ES-I3 (cell line): Measurements from ENCODE around the gene CASK.

ENCODE experiments used
- H3K36me3 ChIP-seq: 2 replicates; pipeline ENCODE4 v1.6.1; 2013; ENCODE audit warnings: mild to moderate bottlenecking, low read length, control low read depth, moderate library complexity; ENCODE audit not compliant: insufficient read depth
- H3K4me1 ChIP-seq: 2 replicates; pipeline ENCODE4 v1.6.1; 2013; ENCODE audit warnings: mild to moderate bottlenecking, control low read depth, low read length; ENCODE audit not compliant: insufficient read depth
- H3K9ac ChIP-seq: 2 replicates; pipeline ENCODE4 v1.6.1; 2013; ENCODE audit warnings: low read depth, mild to moderate bottlenecking, low read length, moderate library complexity
- H3K9me3 ChIP-seq: 2 replicates; pipeline ENCODE4 v1.6.1; 2013; ENCODE audit warnings: mild to moderate bottlenecking, low read length, moderate library complexity; ENCODE audit not compliant: control insufficient read depth, insufficient read depth

The CASK gene

DNA sequence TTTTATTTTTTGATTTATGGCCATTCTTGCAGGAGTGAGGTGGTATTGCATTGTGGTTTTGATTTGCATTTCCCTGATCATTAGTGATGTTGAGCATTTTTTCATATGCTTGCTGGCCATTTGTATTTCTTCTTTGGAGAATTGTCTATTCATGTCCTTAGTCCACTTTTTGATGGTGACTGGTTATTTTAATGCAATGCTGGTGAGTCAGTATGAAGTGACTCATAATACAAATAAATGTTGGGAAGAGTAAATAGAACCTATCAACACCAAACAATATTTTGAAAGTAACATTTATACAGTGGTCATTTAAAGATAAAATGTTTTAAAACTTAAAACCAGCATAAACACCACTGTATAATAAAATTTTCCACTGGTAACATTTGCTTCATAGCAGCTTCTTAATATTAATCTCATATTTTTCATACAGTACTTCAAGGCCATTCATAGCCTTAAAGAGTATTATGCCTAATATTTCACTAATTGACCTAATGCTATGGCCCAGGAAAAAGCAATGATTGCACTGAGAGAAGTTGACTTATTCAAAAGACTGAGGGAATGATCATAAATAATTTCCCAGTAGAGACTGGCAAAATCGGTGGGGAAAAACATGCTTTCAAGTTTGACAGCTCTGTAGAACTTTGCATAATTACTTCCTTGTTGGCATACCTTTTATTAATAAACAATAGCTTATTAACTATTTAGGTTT is 33.9 kb downstream of the CASK start:
- Histone ChIP-seq H3K9me3 (no peaks in the 10 kb centered on the region), H3K4me1 (no peaks in the 10 kb centered on the region), H3K36me3 (no peaks in the 10 kb centered on the region), H3K9ac (no peak overlapping the region)

DNA sequence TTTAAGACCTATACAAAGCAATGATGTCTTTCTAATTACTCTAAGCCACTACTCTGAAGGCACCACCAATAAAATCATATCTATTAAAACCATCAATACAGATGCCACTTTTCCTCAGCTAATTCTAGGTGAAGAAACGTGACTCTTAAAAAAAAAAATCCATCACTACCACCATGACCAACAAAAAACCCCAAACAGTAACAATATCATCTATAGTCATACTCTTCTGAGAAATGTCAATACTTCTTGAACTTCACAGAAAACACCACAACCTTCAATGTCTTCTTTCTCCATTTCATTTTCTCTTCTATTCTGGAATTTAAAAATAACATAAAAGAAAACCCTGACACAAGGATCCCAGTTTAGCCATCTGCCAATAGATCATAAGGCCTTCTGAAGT is 35.7 kb downstream of the CASK start:
- H3K9ac ChIP-seq: no peak overlapping the region
- H3K9me3 ChIP-seq: no peaks in the 10 kb centered on the region
- H3K4me1 ChIP-seq: no peaks in the 10 kb centered on the region

DNA sequence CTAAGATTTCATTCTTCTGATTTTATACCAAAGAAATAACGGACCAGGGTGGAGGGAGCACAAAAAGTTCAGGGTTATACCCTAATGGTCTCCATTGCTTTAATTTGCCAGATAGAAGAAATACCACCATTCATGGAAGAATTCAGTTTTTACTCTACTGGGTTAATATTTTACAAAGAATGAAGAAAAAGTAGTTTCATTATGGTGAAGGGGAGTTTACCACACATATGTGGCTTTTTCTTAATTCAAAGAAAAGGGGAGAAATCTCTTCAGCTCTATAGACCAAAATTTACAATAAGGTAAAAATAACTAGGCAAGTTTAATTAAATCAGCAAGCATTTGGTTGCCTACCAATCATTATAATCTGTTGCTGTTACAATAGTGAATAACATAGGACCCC is 37.6 kb downstream of the CASK start:
- no peaks in the 10 kb centered on the region for H3K36me3 ChIP-seq
- H3K9ac ChIP-seq: no peak overlapping the region

More for the DNA sequence above, 35.7 kb downstream of the CASK start:
- H3K36me3 ChIP-seq: no peaks in the 10 kb centered on the region

DNA sequence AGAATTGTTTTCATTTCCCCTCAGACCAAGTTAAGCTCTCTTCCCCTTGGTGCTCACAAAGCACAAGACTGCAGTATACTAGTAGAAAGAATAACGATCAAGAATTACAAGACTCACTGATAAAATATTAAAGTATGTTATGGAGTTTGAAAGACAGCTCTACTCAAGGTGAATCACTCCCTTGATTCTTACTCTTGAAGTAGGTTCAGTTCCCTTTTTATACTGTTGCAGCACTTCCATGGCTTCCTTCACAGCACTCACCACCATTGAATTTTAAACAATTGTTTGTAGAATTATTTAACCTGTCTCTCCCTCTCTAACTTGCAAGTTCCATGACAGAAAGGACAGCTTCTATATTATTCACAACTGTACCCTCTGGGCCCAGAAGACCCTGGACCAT is 42.2 kb downstream of the CASK start:
- no peaks in the 10 kb centered on the region for H3K4me1 ChIP-seq
- H3K36me3 ChIP-seq: no peaks in the 10 kb centered on the region
- H3K9ac ChIP-seq: no peak overlapping the region
- no peaks in the 10 kb centered on the region for H3K9me3 ChIP-seq

More for the DNA sequence above, 37.6 kb downstream of the CASK start:
- Histone ChIP-seq H3K9me3 (no peaks in the 10 kb centered on the region), H3K4me1 (no peaks in the 10 kb centered on the region)

DNA sequence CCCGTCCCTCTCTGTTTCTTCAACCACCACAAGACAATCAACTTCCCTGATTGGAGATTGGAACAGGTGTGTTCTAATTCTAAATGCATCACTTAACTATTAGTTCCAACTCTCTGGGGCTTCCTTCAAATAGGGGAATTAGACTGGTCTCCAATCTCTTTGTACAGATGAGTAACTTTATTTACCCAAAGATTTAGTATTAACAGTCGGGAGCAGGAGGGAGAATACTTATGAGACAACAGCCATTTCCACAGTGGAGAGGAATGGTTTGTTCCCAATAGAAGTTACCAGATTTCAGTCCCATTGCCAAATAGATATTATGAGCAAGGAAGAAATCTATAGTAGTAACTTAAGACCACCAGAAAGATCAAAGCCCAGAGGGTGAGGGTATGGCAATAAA is 46.2 kb downstream of the CASK start:
- no peaks in the 10 kb centered on the region for H3K9me3 ChIP-seq
- no peaks in the 10 kb centered on the region for H3K4me1 ChIP-seq
- H3K9ac ChIP-seq: no peak overlapping the region
- H3K36me3 ChIP-seq: no peaks in the 10 kb centered on the region

DNA sequence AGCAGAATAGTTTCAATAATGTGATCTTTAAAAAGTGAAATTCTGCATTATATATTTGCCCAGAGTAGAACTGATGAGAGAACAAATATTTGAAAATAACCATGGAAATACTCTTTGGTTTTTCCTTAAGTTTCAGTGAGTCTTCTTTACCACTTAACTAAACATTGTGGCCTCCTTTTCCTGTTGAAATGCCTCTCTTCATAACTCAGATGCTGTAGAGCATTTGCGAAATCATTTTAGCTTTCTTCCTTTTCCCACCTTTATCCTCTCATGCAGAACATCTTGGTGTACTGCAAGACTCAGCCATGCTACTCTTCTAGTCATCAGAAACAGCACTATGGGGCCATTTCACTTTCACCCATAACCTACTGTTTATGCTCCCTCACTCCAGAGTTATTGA is 48.2 kb downstream of the CASK start:
- H3K4me1 ChIP-seq: no peaks in the 10 kb centered on the region
- no peak overlapping the region for H3K9ac ChIP-seq
- H3K36me3 ChIP-seq: no peaks in the 10 kb centered on the region

DNA sequence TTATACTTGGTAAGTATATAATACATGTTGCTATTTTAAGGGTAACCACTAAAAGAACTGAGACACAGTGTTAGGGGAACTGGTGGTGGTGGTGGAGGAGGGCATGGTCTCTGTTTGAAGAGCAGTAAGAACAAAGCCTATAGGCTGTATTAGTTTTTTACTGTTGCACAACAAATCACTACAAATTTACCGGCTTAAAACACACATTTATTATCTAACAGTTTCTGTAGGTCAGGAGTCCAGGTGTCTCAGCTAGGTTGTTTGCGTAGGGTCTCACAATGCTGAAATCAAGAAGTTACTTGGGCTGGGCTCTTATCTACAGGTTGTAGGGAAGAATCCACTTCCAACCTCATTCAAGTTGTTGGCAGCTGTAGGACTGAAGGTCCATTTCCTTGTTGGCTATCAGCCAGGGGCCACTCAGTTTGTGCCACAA is 52.6 kb downstream of the CASK start:
- Histone ChIP-seq H3K9ac (no peak overlapping the region), H3K36me3 (no peaks in the 10 kb centered on the region), H3K9me3 (no peaks in the 10 kb centered on the region), H3K4me1 (no peaks in the 10 kb centered on the region)

More for the DNA sequence above, 48.2 kb downstream of the CASK start:
- H3K9me3 ChIP-seq: no peaks in the 10 kb centered on the region

DNA sequence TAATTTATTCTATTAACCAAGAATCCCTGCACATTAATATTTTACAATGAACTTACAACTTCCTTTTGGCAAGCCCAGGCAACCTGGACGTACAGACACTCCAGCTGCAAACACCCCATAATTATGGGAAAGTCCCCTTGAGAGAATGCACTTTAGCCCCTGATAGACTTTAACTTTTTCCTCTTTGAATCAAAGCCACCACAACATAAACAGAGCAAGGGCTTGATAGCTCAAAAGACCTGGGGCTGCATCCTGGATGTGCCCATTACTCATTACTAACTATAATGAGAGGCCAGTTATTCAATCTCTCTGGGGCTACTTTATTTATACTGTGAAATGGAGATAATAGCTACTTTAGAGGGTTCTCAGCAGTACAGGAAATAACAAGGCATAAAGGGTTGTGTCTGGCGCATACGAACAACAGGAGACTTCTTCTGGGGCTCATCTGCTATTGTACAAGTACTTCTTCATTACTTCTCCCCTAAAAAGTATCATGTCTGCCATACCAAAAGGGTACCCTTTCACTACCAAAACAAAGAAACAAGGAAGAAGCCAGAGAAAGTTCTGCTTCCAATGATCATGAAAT is 54.9 kb downstream of the CASK start:
- Histone ChIP-seq H3K4me1 (no peaks in the 10 kb centered on the region), H3K9me3 (no peaks in the 10 kb centered on the region), H3K9ac (no peak overlapping the region), H3K36me3 (no peaks in the 10 kb centered on the region)

DNA sequence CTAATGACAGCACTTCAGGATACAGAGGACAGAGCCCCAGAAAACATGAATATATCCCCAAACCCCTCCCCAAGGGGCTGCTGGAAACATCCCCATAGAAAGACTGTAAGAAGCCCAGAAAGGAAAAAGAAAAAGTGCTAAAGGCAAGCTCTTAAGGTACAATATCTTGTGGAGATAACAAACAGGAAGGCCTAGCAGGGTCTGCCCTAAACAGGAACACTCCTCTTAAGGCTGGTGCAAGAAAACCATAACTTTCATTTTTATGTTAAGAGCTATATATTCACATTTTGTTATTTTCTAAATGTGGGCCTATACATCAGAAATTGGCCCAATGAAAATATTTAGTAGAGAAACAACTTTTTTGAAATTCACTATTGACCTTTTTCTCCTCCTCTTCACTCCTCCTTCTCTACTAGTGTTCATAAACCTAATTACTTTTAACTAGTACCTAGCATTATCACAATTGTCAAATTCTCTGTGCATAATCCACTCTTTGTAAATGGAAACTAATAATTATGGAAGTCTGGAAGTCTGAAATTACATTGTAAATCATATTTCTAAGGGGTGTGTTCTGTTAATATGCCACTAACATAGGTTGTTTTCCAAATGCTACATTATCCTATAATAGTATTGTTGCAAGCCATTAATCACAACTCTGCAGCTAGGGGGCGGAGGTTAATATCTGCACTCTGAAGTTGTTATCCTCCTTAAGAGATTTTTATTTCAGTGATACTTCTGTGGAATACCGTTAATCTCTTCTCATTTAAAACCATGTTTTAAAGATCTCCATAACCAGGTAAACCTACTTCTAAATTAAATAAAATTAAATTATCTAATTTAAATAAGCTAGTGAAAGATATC is 59.8 kb downstream of the CASK start:
- no peaks in the 10 kb centered on the region for H3K4me1 ChIP-seq
- no peaks in the 10 kb centered on the region for H3K36me3 ChIP-seq
- no peaks in the 10 kb centered on the region for H3K9me3 ChIP-seq
- no peak overlapping the region for H3K9ac ChIP-seq

DNA sequence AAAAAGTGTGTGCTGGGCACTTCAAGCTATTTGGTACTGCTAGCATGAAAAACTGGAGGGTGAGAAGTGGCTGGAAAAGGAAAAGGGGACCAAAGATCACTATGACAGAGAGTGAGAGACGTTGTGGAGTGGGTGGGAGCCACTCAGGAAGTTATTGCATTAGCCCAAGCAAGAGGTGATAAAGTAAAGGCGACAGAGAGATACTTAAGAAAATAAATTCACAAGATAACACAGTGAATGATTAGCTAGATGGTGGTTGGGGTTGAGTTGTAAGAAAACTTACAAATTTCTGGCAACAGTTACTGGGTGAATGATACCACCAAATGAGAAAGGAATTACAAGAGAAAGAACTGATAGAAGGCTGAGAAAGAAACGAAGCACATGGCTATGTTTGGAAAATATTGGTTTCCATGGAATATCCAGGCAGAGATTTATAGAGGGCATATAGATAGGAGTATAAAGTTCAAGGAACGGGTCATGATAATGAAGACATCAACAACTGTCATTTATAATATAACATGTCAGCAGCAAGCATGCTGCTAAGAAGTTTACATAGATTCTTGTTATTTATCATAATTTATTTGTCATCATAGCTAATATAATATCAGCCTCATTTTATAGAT is 60.7 kb downstream of the CASK start:
- H3K36me3 ChIP-seq: no peaks in the 10 kb centered on the region
- H3K4me1 ChIP-seq: peaks cover 8% of the 10 kb centered on the region
- no peak overlapping the region for H3K9ac ChIP-seq
- H3K9me3 ChIP-seq: no peaks in the 10 kb centered on the region

DNA sequence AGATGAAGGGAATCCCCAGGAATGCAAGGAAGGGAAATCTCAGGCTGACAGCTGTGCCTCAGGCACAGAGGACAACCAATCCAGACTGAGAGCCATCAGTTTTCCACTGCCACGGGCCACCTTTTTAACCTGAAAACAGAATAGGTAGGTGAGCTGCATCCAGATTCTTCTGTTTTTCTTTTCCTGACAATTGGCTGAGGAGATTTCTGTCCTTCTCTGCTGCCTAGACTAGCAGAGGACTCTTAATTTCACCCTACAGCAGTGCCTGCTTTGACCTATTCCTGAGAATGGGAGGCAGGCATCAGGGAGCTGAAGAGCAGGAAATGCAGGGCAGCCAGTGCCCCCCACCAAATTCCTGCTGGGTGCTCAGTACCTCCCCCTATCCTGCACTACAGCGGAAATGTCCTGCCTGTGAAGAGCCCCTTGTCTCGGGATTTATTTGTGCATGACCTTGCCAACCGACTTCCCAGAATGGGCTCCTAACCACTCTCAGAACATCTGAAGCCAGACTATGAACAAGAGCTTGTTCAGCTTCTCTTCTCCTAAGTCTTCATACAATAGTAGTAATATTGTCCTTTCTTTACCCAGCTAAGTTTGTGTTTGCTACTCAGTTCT is 65.1 kb downstream of the CASK start:
- H3K9me3 ChIP-seq: no peaks in the 10 kb centered on the region

DNA sequence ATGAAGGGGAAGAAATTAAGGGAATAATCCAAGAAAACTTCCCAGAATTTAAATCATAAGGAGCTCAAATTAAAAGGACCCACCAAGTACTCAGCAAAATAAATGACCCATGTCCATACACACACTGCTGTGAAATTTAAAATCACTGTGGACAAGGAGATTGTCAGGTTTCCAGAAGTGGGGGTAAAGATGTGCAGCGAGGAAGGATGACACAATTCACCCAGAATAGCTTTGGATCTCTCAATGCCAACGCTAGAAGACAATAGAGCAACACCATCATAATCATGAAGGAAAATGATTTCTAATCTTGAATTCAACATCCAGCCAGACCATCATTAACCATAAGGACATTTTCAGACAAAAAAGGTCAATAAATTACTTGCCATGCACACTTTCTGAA is 65.7 kb downstream of the CASK start:
- Histone ChIP-seq H3K9me3 (no peaks in the 10 kb centered on the region), H3K9ac (no peak overlapping the region), H3K36me3 (no peaks in the 10 kb centered on the region), H3K4me1 (peaks cover 8% of the 10 kb centered on the region)

More for the DNA sequence above, 65.1 kb downstream of the CASK start:
- Histone ChIP-seq H3K36me3 (no peaks in the 10 kb centered on the region), H3K4me1 (peaks cover 8% of the 10 kb centered on the region), H3K9ac (no peak overlapping the region)

DNA sequence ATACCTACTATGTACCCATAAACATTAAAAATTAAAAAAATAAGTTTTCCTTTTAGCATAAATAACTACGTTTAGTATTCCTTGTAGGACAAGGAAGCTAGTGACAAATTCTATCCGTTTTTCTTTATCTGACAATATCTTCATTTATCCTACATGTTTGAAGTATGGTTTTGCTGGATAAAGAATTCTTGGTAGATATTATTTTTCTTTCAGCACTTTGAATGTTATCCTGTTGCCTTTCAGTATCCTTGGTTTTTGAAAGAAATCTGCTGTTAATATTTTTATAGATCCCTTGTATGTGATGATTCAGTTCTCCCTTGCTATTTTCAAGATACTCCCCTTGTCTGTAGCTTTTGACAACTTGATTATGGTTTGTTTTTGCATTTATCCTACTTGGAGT is 76.6 kb downstream of the CASK start:
- Histone ChIP-seq H3K9me3 (peaks cover 8% of the 10 kb centered on the region), H3K4me1 (no peaks in the 10 kb centered on the region), H3K36me3 (no peaks in the 10 kb centered on the region), H3K9ac (no peak overlapping the region)

DNA sequence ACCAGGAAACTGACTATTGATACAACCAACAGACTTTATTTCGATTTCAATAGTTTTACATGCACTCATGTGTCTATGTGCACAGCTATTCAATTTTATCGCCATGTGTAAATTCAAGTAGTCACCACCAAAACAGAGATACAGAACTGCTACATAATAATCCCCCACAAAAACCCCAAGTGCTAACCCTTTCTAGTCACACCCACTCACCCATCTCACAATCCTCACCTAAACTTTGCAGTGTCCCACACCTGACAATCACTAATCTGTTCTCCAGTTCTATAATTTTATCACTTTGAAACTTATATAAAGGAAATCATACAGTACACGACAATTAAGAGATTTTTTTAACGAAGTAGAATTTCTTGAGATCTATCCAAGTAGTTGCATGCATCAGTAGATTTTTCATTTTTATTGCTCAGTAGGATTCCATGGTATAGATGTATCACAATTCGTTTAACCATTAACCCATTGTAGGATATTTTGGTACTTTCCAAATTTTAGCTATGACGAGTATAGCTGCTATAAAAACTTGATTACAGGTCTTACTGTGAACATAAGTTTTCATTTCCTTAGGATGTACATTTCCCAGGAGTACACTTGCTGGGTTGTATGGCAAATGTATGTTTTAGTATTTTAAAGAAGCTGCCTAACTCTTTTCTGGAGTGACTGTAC is 85.9 kb downstream of the CASK start:
- Histone ChIP-seq H3K9me3 (no peaks in the 10 kb centered on the region), H3K4me1 (no peaks in the 10 kb centered on the region), H3K36me3 (no peaks in the 10 kb centered on the region), H3K9ac (no peak overlapping the region)
